Uterus (tissue), 2 donors: Measurements from ENCODE around the gene NKD2.

ENCODE experiments used
- POLR2A ChIP-seq, 2 donors: fragments of 450-650 bp; IDR thresholded peaks; one replicate each; pipeline ENCODE4 v1.6.1; 2016; ENCODE audit warnings: antibody characterized with exemption in 2 of 2, mild to moderate bottlenecking in 1 of 2, moderate library complexity in 1 of 2
- TF ChIP-seq, protein P1 (sequence below), 4 experiments: fragments of 200-600 bp in 2 of 4; fragments of 450-650 bp in 2 of 4; sonication (generic) in 2 of 4; IDR thresholded peaks; one replicate each; pipeline ENCODE4 v1.5.1; 2016 to 2019; ENCODE audit warnings: antibody characterized with exemption in 4 of 4, mild to moderate bottlenecking in 2 of 4, moderate library complexity in 1 of 4

DNA sequence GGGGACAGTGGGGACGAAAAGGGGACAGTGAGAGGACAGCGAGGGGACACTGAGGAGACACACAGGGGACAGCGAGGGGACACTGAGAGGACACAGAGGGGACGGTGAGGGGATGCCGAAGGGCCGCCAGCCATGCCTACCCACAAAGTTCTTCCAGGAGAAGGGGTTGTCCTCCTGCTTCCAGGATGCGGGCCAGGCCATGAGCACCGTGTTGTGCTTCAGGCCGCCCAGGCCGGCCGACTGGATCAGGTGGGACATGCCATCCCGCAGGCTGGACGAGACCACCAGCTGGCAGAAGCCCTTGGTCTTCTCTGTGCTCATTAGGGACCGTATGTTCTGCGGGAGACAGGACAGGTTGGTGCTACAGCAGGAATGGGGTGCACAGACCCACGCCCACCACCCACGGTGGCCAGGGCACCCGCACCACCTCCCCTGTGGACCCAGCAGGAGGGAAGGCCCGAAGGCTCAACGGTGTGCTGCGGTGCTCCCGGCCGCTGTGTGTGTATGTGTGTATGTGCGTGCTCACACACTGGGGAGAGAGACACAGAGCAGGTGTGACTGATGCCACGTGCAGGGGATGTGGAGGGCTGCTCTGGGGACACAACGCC lies 56.6 kb downstream of the NKD2 start:
- TF ChIP-seq, protein P1, sequence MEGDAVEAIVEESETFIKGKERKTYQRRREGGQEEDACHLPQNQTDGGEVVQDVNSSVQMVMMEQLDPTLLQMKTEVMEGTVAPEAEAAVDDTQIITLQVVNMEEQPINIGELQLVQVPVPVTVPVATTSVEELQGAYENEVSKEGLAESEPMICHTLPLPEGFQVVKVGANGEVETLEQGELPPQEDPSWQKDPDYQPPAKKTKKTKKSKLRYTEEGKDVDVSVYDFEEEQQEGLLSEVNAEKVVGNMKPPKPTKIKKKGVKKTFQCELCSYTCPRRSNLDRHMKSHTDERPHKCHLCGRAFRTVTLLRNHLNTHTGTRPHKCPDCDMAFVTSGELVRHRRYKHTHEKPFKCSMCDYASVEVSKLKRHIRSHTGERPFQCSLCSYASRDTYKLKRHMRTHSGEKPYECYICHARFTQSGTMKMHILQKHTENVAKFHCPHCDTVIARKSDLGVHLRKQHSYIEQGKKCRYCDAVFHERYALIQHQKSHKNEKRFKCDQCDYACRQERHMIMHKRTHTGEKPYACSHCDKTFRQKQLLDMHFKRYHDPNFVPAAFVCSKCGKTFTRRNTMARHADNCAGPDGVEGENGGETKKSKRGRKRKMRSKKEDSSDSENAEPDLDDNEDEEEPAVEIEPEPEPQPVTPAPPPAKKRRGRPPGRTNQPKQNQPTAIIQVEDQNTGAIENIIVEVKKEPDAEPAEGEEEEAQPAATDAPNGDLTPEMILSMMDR (IDR thresholded peaks at IDR 0.05), result no peak
- TF ChIP-seq POLR2A (IDR thresholded peaks at IDR 0.05), result no peak
